HAP-1 (cell line): Measurements from ENCODE around the gene GRK2.
A peak's percentile ranks its signal among the peaks of the same experiment; 100 is the strongest.
"Not testable (repeated sequence)": the region's sequence is repeated elsewhere in the genome, so short reads cannot be mapped to it uniquely, and the experiment has no call there.

Experiments used
- DNase-seq, 2 experiments: peaks; one replicate each; pipeline ENCODE4 v3.0.0-alpha.2; 2016 to 2020; ENCODE audit warnings: low spot score in 2 of 2
- H3K27me3 ChIP-seq: fragments of 250-450 bp; sonication (Bioruptor Pico); 2 replicates; pipeline ENCODE4 v1.5.1; 2020; ENCODE audit warnings: low read depth, mild to moderate bottlenecking, moderate library complexity
- H3K36me3 ChIP-seq: fragments of 250-450 bp; sonication (Bioruptor Pico); replicated peaks from 2 replicates; pipeline ENCODE4 v1.5.1; 2020; ENCODE audit warnings: mild to moderate bottlenecking
- H3K4me1 ChIP-seq: fragments of 250-450 bp; sonication (Bioruptor Pico); 2 replicates; pipeline ENCODE4 v1.5.1; 2020; ENCODE audit warnings: mild to moderate bottlenecking
- H3K4me3 ChIP-seq: fragments of 250-450 bp; sonication (Bioruptor Pico); 2 replicates; pipeline ENCODE4 v1.5.1; 2020; ENCODE audit warnings: mild to moderate bottlenecking, moderate library complexity
- H3K9me3 ChIP-seq: fragments of 250-450 bp; sonication (Bioruptor Pico); 2 replicates; pipeline ENCODE4 v1.5.1; 2020; ENCODE audit warnings: mild to moderate bottlenecking, moderate library complexity
- in situ Hi-C: fragments of 300-500 bp; cut with MboI; formaldehyde crosslinking; loops from 3 replicates; pipeline ENCODE4 v1.14.3; 2020; ENCODE audit warnings: low sequenced_read_pairs, inconsistent platforms, mixed read lengths

GRK2 gene

DNA sequence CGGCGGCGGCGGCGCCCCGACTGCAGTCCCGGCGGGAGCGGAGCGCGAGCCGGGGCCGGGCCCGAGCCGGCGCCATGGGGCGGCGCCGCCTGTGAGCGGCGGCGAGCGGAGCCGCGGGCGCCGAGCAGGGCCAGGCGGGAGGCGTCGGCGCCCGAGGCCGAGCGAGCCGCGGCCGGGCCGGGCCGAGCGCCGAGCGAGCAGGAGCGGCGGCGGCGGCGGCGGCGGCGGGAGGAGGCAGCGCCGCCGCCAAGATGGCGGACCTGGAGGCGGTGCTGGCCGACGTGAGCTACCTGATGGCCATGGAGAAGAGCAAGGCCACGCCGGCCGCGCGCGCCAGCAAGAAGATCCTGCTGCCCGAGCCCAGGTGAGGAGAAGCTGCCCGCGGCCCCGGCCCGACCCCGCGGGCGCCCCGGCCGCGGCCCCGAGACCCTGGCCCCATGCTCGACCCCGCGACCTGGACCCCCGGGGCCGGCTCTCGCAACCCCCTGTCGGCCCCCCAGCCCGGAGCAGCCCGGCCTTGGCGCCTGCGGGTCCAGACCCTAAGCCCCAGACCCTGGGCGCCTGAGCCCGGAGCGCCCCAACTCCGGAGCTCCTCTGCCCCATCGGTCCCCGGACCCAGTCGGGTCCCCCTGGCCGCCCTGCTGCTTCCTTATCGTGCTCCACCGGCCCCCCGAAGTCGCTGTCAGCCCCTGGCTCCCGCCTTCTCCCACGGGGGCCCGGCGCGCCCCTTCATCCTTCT, at the start of gene GRK2:
Gene GRK2, plus strand, starts transcription at position 25 of the 739 bp plus-strand sequence. Its CDS starts 227 bp downstream, at position 252.
- peak in 1 of 2 experiments; percentile 57 for DNase-seq
- peaks cover 17% of the 10 kb centered on the region for H3K36me3 ChIP-seq
- in situ Hi-C loops = no loop called here
- no peaks in the 10 kb centered on the region for H3K9me3 ChIP-seq
- no peaks in the 10 kb centered on the region for H3K27me3 ChIP-seq
- H3K4me1 ChIP-seq = peaks cover 3% of the 10 kb centered on the region
- peak within 1 kb of the TSS; percentile 76 for H3K4me3 ChIP-seq

DNA sequence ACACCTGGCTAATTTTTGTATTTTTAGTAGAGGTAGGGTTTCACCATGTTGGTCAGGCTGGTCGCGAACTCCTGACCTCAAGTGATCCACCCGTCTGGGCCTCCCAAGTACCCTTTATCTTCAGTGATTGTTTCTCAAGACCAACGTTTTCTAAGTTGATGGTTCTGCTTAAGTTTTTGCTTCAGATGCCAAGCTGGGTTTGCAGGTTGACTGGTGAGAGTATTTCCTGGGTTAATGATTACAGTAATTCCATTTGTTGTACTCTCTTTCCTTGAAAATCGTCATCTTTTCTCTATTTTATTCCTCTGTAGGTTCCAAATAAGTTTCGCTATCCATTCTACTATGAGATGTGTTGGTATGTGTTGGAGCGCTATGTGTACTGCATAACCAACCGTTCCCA, 38.5 kb upstream of the GRK2 start:
- H3K27me3 ChIP-seq = no peaks in the 10 kb centered on the region
- in situ Hi-C loops = no loop called here

DNA sequence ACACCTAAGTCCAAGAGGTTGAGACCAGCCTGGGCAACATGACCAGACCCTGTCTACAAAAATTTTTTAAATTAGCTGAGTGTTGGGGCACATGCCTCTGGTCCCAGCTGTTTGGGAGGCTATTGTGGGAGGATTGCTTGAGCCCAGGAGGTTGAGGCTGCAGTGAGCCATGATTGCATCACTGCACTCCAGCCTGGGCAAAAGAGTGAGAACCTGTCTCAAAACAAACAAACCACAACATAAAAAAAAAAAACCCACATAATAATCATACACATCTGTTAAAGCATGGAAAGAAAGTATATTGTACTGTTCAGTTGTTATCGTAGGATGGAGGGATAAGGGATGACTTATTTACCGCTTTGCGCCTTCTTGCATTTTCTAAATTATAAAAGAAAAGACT, 35.9 kb upstream of the GRK2 start:
- in situ Hi-C loops = no loop called here
- Histone ChIP-seq H3K4me1 (no peaks in the 10 kb centered on the region), H3K27me3 (no peaks in the 10 kb centered on the region), H3K4me3 (no peak overlapping the region), H3K9me3 (no peaks in the 10 kb centered on the region), H3K36me3 (peaks cover 36% of the 10 kb centered on the region)
- DNase-seq = no peak

More for the DNA sequence above, 38.5 kb upstream of the GRK2 start:
- Histone ChIP-seq H3K36me3 (peaks cover 42% of the 10 kb centered on the region), H3K4me3 (no peak overlapping the region), H3K4me1 (no peaks in the 10 kb centered on the region), H3K9me3 (no peaks in the 10 kb centered on the region)
- no peak for DNase-seq

DNA sequence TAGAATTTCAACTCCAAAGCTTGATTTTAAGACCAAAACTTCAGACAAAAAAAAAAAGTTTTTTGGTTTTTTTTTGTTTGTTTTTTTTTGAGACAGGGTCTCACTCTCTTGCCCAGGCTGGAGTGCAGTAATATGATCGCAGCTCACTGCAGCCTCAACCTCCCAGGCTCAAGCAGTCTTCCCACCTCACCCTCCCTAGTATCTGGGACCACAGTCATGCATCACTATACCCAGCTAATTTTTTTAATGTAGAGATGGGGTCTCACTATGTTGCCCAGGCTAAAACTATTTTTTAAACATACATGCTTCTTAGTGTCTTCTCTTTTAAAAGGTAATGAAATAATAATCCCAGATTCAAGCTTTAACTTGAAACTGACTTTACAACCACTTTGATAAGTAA, 35.4 kb upstream of the GRK2 start:
- in situ Hi-C loops = no loop called here

DNA sequence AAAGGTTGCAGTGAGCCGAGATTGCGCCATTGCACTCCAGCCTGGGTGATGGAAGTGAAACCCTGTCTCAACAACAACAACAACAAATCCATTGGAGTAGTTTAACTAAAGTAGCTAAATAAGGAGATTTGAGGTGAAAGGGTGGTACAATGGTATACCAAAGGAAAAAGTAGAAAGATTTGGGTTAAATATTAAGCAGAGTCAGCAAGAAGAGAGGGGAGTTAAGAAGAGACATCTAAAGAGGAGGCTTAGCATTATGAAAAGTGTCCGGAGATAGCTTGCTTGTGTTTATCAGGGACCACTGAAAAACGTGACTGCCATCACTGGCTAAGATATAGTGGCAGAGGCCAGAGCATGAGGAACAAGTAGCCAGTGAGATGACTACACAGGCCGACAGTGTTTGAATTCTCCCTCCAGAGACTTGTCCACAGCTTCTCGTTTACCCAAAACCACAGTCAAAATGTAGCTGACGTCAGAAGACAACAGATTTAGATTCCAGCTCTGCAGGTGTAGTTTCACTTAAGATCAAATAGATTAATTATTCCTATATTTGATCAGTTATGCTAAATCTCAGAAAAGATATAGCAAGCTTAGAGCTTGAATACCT, 32.6 kb upstream of the GRK2 start:
- no peak for DNase-seq
- no peak overlapping the region for H3K4me3 ChIP-seq
- in situ Hi-C loops = no loop called here
- peaks cover 27% of the 10 kb centered on the region for H3K36me3 ChIP-seq
- H3K9me3 ChIP-seq = no peaks in the 10 kb centered on the region
- H3K4me1 ChIP-seq = peaks cover 5% of the 10 kb centered on the region
- no peaks in the 10 kb centered on the region for H3K27me3 ChIP-seq

More for the DNA sequence above, 35.4 kb upstream of the GRK2 start:
- no peak overlapping the region for H3K4me3 ChIP-seq
- no peaks in the 10 kb centered on the region for H3K9me3 ChIP-seq
- peaks cover 36% of the 10 kb centered on the region for H3K36me3 ChIP-seq
- no peaks in the 10 kb centered on the region for H3K27me3 ChIP-seq
- DNase-seq = no peak
- no peaks in the 10 kb centered on the region for H3K4me1 ChIP-seq

DNA sequence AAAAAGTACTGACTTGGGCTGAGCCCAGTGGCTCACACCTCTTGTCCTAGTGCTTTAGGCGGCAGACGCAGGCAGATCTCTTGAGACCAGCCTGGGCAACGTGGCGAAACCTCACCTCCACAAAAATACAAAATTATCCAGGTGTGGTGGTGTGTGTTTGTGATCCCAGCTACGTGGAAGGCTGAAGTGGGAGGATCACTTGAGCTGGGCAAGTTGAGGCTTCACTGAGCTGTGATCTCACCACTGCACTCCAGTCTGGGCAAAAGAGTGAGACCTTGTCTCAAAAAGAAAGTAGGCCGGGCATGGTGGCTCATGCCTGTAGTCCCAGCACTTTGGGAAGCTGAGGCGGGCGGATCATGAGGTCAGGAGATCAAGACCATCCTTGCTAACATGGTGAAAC, 31.7 kb upstream of the GRK2 start:
- H3K36me3 ChIP-seq = peaks cover 20% of the 10 kb centered on the region
- in situ Hi-C loops = not testable (repeated sequence)

DNA sequence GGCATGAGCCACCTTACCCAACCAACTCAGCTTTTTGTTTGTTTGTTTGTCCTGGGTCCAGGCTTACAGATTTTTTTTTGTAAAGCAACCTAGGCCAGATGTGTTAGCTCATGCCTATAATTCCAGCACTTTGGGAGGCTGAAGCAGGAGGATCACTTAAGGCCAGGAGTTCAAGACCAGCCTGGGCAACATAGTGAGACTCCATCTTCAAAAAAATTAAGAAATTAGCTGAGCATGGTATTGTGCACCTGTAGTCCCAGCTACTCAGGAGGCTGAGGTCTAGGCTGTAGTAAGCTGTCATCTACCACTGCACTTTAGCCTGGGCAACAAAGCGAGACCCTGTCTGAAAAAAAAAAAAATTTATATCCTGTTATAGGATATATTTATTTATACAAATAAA, 28.7 kb upstream of the GRK2 start:
- Histone ChIP-seq H3K36me3 (peaks cover 5% of the 10 kb centered on the region), H3K9me3 (no peaks in the 10 kb centered on the region), H3K4me1 (peaks cover 17% of the 10 kb centered on the region), H3K4me3 (no peak overlapping the region), H3K27me3 (no peaks in the 10 kb centered on the region)
- no peak for DNase-seq
- in situ Hi-C loops = no loop called here

More for the DNA sequence above, 31.7 kb upstream of the GRK2 start:
- H3K9me3 ChIP-seq, H3K27me3 ChIP-seq, H3K4me3 ChIP-seq, DNase-seq: not testable (repeated sequence)
- peaks cover 12% of the 10 kb centered on the region for H3K4me1 ChIP-seq

DNA sequence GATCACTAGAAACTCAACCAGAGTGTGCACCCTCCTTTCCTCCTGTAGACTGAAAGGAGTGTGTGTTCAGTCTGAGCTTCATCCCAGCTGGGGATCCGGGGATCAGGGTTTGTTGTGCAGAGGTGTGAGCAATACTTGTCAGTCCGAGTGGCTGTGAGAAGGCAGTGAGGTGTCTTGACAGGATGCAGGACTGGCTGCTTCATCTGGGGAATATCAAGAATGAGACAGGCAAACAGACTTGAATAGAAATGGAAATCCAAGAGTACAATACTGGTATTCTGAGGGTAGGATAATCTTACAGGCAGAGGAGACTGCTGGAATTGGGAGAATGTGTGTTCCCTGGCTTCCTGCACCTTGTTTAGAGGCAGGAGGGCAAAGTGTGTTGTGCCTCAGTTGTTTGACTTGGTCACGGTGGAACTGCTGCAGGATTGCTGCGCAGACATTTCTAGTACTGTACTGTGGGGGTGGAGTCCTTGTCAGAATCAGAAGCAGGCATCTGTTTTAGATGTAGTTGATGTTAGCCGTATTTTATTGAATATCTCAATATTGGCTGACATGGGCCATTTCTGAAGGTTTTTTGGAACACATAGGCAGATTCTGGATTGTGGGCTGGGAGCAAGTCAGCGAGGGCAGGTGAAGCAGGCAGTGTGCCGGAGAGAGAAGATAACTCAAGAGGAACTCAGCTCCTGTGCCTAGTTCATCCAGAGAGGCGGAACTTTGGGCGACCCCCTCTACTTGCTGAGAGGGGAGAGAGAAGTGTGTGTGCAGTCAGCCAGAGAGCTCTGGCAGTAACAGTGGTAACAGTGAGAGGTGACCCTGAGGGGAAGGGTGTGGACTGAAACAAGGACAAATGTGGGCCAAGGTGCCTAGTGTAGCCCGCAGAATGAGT, 27.1 kb upstream of the GRK2 start:
- in situ Hi-C loops = no loop called here
- Histone ChIP-seq H3K4me3 (peak overlapping the region; percentile 13), H3K27me3 (no peaks in the 10 kb centered on the region), H3K9me3 (no peaks in the 10 kb centered on the region), H3K4me1 (peaks cover 17% of the 10 kb centered on the region), H3K36me3 (peaks cover 15% of the 10 kb centered on the region)
- DNase-seq = peak; percentile 63 to 67

DNA sequence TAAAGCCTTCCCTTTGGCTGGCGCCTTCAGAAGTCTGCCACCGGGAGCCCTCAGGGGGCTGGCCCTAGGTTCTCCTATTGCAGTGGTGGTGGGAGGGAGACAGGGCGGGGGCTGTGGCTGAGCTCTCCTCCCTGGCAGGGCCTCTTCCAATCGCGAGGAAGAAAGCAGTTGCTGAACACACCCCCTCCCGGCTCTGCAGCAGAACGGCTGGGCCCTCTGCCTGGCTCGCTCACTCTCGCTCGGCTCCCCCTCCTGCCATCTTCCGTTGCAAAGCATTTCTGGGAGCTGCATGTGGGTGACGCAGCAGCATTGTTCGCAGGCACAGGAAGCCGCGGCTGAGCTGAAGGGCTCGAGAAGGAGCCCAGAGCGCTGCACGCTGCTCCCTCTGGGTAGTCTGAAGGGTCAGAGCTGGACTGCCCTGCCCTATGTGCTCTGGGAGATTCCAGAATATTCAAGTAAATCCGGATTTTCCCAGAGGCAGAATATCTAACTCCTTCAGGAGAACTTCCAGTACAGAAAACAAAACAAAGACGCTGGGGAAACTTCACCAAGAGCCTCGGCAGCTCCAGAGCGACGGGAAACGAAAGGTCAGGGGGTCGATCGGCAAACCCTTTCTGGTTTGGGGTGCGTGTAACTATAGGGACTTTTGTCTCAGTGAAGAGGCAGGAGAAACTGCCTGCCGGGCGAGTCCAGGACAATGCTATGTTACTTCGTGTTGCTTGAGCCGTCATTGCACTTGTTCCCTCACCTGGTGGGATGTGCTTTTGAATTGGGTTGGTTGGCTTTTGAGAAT, 26.3 kb upstream of the GRK2 start:
- in situ Hi-C loops = loop anchor here (10.0 kb wide), 1 partner anchor 155 kb away; no protein-coding TSS in a partner anchor
- Histone ChIP-seq H3K4me3 (peak overlapping the region; percentile 58), H3K4me1 (peaks cover 17% of the 10 kb centered on the region), H3K9me3 (no peaks in the 10 kb centered on the region), H3K27me3 (no peaks in the 10 kb centered on the region), H3K36me3 (peaks cover 22% of the 10 kb centered on the region)
- DNase-seq = peak; percentile 99 to 100

DNA sequence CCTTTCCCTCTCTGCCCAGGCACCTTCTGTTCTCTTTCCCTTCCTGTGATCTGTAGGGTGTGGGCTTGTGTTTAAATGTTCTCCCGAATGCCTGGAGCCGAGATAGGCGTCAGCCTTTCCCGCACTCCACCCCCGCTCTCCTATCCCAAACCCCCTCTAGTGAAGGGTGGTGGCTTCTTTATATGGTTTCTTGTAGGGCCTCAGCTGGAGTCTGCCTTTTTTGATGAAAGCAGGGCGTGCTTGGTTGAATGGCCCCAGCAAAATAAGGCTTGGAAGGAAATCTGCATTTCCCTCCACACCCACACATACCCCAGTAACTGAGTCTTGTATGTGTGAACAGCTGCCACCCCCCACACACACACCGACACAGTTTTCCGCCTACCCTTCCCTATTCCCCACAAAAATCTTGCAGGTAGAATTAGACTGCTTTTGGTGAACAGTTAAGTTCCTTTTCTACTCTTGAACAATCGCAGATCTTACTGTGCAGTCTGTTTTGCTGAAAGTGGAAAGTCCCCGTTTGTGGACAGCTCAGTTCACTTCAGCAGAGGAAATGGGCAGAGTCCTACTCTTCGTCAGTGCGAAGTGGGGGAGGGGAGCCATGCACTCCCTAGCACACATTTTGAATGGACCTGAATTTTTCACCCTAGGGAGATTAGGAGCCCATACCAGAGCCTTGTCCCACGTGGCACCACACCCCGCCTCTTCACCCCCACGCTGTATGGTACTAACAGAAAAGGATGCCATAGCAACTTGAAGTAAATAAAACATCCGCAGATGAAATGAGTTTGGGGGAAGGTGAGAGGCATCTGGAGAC, 25.5 kb upstream of the GRK2 start:
- H3K36me3 ChIP-seq = peaks cover 30% of the 10 kb centered on the region
- no peaks in the 10 kb centered on the region for H3K27me3 ChIP-seq
- H3K9me3 ChIP-seq = no peaks in the 10 kb centered on the region
- in situ Hi-C loops = loop anchor here (10.0 kb wide), 1 partner anchor 156 kb away; no protein-coding TSS in a partner anchor
- peak; percentile 91 to 94 for DNase-seq
- peaks cover 17% of the 10 kb centered on the region for H3K4me1 ChIP-seq
- peak overlapping the region; percentile 58 for H3K4me3 ChIP-seq

DNA sequence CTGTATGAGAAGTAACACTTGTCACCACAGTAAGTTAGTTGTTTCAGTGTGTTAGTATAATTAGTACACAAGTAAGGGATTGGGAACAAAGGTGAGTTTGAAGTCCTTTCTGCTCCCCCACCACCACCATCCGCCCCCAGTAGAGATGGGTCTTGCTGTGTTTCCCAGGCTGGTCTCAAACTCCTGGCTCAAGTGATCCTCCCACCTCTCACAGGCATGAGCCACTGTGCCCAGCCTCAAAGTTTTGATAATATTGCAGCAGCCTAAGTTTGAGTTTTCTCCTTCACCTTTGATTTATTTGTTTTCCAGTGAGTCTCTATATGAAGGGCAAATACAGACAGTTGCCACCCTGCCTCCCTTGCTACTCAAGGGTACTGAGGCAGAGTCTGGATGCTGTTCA, 23.7 kb upstream of the GRK2 start:
- Histone ChIP-seq H3K36me3 (peaks cover 46% of the 10 kb centered on the region), H3K9me3 (no peaks in the 10 kb centered on the region), H3K27me3 (no peaks in the 10 kb centered on the region), H3K4me3 (no peak overlapping the region), H3K4me1 (peaks cover 17% of the 10 kb centered on the region)
- DNase-seq = no peak
- in situ Hi-C loops = loop anchor here (10.0 kb wide), 1 partner anchor 158 kb away; no protein-coding TSS in a partner anchor

DNA sequence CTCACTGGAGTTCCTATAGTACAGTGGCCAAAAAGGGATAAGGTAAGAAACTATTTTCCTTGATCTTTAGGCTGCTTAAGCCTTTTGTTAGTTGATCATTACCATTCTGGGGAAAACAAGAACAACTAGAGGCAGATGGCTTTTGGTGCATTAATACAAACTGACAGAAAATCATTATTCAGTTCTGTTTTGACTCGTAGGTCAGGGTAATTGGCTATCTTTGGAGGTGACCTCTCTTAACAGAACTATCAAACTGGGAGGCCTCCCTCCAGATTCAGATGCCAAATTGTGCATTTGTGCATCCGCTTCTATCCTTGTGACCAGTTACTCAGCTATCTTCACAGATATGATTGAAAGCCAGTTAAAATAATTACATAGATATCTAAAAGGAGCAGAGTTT, 23.2 kb upstream of the GRK2 start:
- Histone ChIP-seq H3K4me1 (peaks cover 17% of the 10 kb centered on the region), H3K4me3 (no peak overlapping the region), H3K9me3 (no peaks in the 10 kb centered on the region), H3K36me3 (peaks cover 51% of the 10 kb centered on the region), H3K27me3 (no peaks in the 10 kb centered on the region)
- DNase-seq = no peak
- in situ Hi-C loops = loop anchor here (10.0 kb wide), 1 partner anchor 158 kb away; no protein-coding TSS in a partner anchor
